Osteocyte (in vitro differentiated cells): ENCODE measurements around the gene IPCEF1. TPM values are rescaled to one million over a fixed set of nuclear protein-coding genes. Genes with fewer than 3 reads are reported as not detected.

ENCODE experiments used
- DNase-seq: peaks from one replicate; pipeline ENCODE4 v3.0.0; 2021; ENCODE audit warnings: mixed read lengths; ENCODE audit not compliant: unreplicated experiment; ENCODE audit errors: extremely low spot score
- H3K27ac Mint-ChIP-seq: one replicate; pipeline ENCODE4 v1.8.0; 2021; ENCODE audit warnings: mild to moderate bottlenecking, mixed read lengths; ENCODE audit not compliant: unreplicated experiment
- H3K27me3 Mint-ChIP-seq: one replicate; pipeline ENCODE4 v1.8.0; 2021; ENCODE audit warnings: mixed read lengths; ENCODE audit not compliant: unreplicated experiment
- H3K36me3 Mint-ChIP-seq: one replicate; pipeline ENCODE4 v1.8.0; 2021; ENCODE audit warnings: mixed read lengths; ENCODE audit not compliant: unreplicated experiment
- H3K4me1 Mint-ChIP-seq: one replicate; pipeline ENCODE4 v1.8.0; 2021; ENCODE audit warnings: mixed read lengths; ENCODE audit not compliant: unreplicated experiment
- H3K4me3 Mint-ChIP-seq: one replicate; pipeline ENCODE4 v1.8.0; 2021; ENCODE audit warnings: mild to moderate bottlenecking, moderate library complexity, mixed read lengths; ENCODE audit not compliant: unreplicated experiment
- H3K9me3 Mint-ChIP-seq: one replicate; pipeline ENCODE4 v1.8.0; 2021; ENCODE audit warnings: mixed read lengths; ENCODE audit not compliant: unreplicated experiment
- CTCF ChIP-seq: fragments of 200-600 bp; sonication (generic); IDR thresholded peaks from 2 replicates; pipeline ENCODE4 v1.5.0; 2021; ENCODE audit warnings: antibody characterized with exemption, mild to moderate bottlenecking, moderate library complexity
- total RNA-seq: library from RNA; stranded (reverse); gene quantifications from 2 replicates; pipeline ENCODE4 v1.2.1, GENCODE V29; 2021

Gene IPCEF1
- total RNA-seq, 1 donor from 2014 or later = 0.46 TPM

GRCh38 chr6:154106251-154106650 lies 250.4 kb downstream of the IPCEF1 start:
- Mint-ChIP-seq H3K4me1 (no peaks in the 10 kb centered on the region), H3K4me3 (no peak overlapping the region), H3K27ac (no peak overlapping the region), H3K9me3 (peaks cover 4% of the 10 kb centered on the region), H3K36me3 (no peaks in the 10 kb centered on the region), H3K27me3 (peaks cover 12% of the 10 kb centered on the region)
- no peak for DNase-seq
- no peak for TF ChIP-seq CTCF

Other genes with a start within 250 kb of the IPCEF1 start
- 14.6 and 15.3 TPM in 2 replicates for gene CNKSR3, start 153.9 kb upstream of the IPCEF1 start, total RNA-seq